Measurements from ENCODE around the gene ZNF211. TPM values are rescaled to one million over a fixed set of nuclear protein-coding genes. Genes with fewer than 3 reads are reported as not detected.

ZNF211 gene
- total and polyA plus RNA-seq, 2 donors (not counting 3 experiments of a cell fraction or from before 2014, with no cell fraction given): 4.7 to 9.4 TPM

DNA sequence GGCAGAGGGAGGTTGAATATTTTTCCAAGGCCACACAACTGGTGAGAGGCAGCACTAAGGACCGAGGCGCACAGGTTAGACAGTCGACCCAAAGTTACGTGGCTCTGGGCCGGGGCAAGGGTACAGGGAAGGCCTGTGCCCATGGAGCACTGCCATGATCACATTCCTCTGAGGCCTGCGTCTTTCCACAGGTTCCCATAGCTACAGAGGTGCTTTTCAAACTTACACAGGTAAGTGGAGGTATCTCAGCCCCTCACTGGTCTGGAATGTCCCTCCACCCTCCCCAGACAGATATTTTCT is 814 bp downstream of the ZNF211 start:
- no peaks in the 10 kb centered on the region for H3K9me1 ChIP-seq (replicated peaks; ENCODE audit: control insufficient read depth, extremely low read depth, insufficient read depth, low read length)
- H4K20me1 ChIP-seq (replicated peaks; ENCODE audit: control insufficient read depth, extremely low read depth, insufficient read depth, low read length): no peaks in the 10 kb centered on the region
- H3K4me3 ChIP-seq (replicated peaks in 1 of 3; ENCODE audit: insufficient read depth in 1 of 3, low read depth in 1 of 3, low read length in 3 of 3): peak overlapping the region; percentile 51 to 75 (median 71)
- POLR2A ChIA-PET: no interaction called here
- H3K79me2 ChIP-seq (ENCODE audit: control insufficient read depth, insufficient read depth, low read length): no peaks in the 10 kb centered on the region
- peaks cover 0 to 4% of the 10 kb centered on the region in 2 experiments for H3K36me3 ChIP-seq (ENCODE audit: control insufficient read depth in 2 of 2, extremely low read depth in 1 of 2, insufficient read depth in 2 of 2, low read length in 2 of 2)
- dilution Hi-C loops (cut with MboI; ENCODE audit: extremely low pct_ligation_motif_present, low sequenced_read_pairs) (no loop called here), intact Hi-C loops (cut with micrococcal nuclease) (loop anchor here (1.0 to 10.0 kb wide), 6 partner anchors 19 to 371 kb away; partner anchors contain the start of genes ZNF134, ZNF530, ZNF606 and ZNF749)
- H3K4me2 ChIP-seq (ENCODE audit: insufficient read depth, low read length): peak overlapping the region; percentile 67
- DNase-seq (ENCODE audit: low read depth, low spot score) (no peak), FAIRE-seq (no peak)
- H3K4me1 ChIP-seq (ENCODE audit: control insufficient read depth, extremely low read depth, insufficient read depth, low read length): peaks cover 5% of the 10 kb centered on the region
- peak overlapping the region; percentile 93 for H2AFZ ChIP-seq (ENCODE audit: low read depth, low read length)
- no peak for TF ChIP-seq POLR2AphosphoS5 (IDR thresholded peaks at IDR 0.05; ENCODE audit: insufficient read depth, low read depth, low read length)
- TF ChIP-seq MYC (IDR thresholded peaks at IDR 0.05; ENCODE audit: low read depth, low read length): no peak
- no peak for TF ChIP-seq EZH2 (IDR thresholded peaks at IDR 0.05; ENCODE audit: borderline replicate concordance, low read depth, low read length, severe bottlenecking)
- TF ChIP-seq FOS (IDR thresholded peaks at IDR 0.05; ENCODE audit: borderline replicate concordance, insufficient read depth, low read length): no peak
- TF ChIP-seq POLR2A (IDR thresholded peaks at IDR 0.05; ENCODE audit: low read depth, low read length): no peak
- TF ChIP-seq, protein P1, sequence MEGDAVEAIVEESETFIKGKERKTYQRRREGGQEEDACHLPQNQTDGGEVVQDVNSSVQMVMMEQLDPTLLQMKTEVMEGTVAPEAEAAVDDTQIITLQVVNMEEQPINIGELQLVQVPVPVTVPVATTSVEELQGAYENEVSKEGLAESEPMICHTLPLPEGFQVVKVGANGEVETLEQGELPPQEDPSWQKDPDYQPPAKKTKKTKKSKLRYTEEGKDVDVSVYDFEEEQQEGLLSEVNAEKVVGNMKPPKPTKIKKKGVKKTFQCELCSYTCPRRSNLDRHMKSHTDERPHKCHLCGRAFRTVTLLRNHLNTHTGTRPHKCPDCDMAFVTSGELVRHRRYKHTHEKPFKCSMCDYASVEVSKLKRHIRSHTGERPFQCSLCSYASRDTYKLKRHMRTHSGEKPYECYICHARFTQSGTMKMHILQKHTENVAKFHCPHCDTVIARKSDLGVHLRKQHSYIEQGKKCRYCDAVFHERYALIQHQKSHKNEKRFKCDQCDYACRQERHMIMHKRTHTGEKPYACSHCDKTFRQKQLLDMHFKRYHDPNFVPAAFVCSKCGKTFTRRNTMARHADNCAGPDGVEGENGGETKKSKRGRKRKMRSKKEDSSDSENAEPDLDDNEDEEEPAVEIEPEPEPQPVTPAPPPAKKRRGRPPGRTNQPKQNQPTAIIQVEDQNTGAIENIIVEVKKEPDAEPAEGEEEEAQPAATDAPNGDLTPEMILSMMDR (IDR thresholded peaks at IDR 0.05; ENCODE audit: extremely low read depth in 1 of 2, insufficient read depth in 1 of 2, low read depth in 1 of 2, low read length in 2 of 2): no peak
- no peak for TF ChIP-seq JUN (IDR thresholded peaks at IDR 0.05; ENCODE audit: borderline replicate concordance, insufficient read depth, insufficient read length, low read depth)
- no peak for TF ChIP-seq GATA2 (IDR thresholded peaks at IDR 0.05; ENCODE audit: insufficient read depth, insufficient read length, low read depth, low read length)
- TF ChIP-seq, protein P2, sequence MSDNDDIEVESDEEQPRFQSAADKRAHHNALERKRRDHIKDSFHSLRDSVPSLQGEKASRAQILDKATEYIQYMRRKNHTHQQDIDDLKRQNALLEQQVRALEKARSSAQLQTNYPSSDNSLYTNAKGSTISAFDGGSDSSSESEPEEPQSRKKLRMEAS (IDR thresholded peaks at IDR 0.05; ENCODE audit: insufficient read depth, insufficient read length): no peak
- H3K27me3 ChIP-seq (ENCODE audit: control insufficient read depth in 2 of 2, insufficient read depth in 2 of 2, low read length in 2 of 2): no peaks in the 10 kb centered on the region
- H3K9me3 ChIP-seq (replicated peaks; ENCODE audit: control insufficient read depth, insufficient read depth, low read length): peaks cover 2% of the 10 kb centered on the region
- CTCF ChIA-PET: no interaction called here
- no peak overlapping the region for H3K27ac ChIP-seq (ENCODE audit: insufficient read depth, low read depth, low read length)
- BruUV-seq (replicated peaks): no TSS peak
- peak overlapping the region; percentile 64 for H3K9ac ChIP-seq (replicated peaks; ENCODE audit: extremely low read depth, insufficient read depth, low read length)

Data from endothelial cell of umbilical vein (primary cell).